ENCODE results near the gene CLDN9.

CLDN9 gene

GRCh38 chr16:2992383-2993081 is 20.2 kb upstream of the CLDN9 start:
- no peak for TF ChIP-seq MAX (IDR thresholded peaks at IDR 0.05; ENCODE audit: low read depth, low read length)
- TF ChIP-seq MYC (IDR thresholded peaks at IDR 0.05; ENCODE audit: low read depth, low read length), result no peak
- H3K4me3 ChIP-seq (ENCODE audit: low read depth, low read length), result no peak overlapping the region
- DNase-seq (ENCODE audit: low read depth), result no peak

GRCh38 chr16:2996298-2996697 is 16.4 kb upstream of the CLDN9 start:
- TF ChIP-seq CTCF (IDR thresholded peaks at IDR 0.05; ENCODE audit: low read depth, low read length) (no peak), MYC (IDR thresholded peaks at IDR 0.05; ENCODE audit: low read depth, low read length) (no peak), POLR2A (IDR thresholded peaks at IDR 0.05; ENCODE audit: extremely low read depth, insufficient read length) (no peak), MAX (IDR thresholded peaks at IDR 0.05; ENCODE audit: low read depth, low read length) (no peak)

DNA sequence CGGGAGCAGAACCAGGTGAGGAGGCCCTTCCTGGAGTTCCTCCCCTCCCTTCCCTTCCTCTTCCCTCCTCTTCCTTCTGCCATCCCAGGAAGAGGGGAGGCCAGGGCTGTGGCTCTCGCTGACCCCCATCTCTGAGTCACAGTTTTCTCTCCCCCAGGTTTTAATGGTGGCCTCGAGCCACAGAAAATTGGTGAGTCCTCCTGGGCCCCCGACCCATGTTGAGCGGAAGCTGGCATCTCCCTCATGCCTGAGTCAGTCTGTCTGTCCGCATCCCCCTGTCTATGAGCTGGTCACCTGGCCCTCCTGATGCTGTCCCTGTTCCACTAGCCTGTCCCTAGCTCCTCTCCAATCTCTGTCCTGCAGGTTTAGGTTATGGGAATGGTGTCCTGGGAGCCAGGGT is 12.8 kb upstream of the CLDN9 start:
- DNase-seq (ENCODE audit: low read depth), result no peak
- no peak overlapping the region for H3K4me3 ChIP-seq (ENCODE audit: low read depth, low read length)
- TF ChIP-seq POLR2A (IDR thresholded peaks at IDR 0.05; ENCODE audit: extremely low read depth, insufficient read length) (no peak), MYC (IDR thresholded peaks at IDR 0.05; ENCODE audit: low read depth, low read length) (no peak), CTCF (IDR thresholded peaks at IDR 0.05; ENCODE audit: low read depth, low read length) (no peak), MAX (IDR thresholded peaks at IDR 0.05; ENCODE audit: low read depth, low read length) (no peak)

More at GRCh38 chr16:2996298-2996697, 16.4 kb upstream of the CLDN9 start:
- DNase-seq (ENCODE audit: low read depth), result no peak
- H3K4me3 ChIP-seq (ENCODE audit: low read depth, low read length), result no peak overlapping the region

DNA sequence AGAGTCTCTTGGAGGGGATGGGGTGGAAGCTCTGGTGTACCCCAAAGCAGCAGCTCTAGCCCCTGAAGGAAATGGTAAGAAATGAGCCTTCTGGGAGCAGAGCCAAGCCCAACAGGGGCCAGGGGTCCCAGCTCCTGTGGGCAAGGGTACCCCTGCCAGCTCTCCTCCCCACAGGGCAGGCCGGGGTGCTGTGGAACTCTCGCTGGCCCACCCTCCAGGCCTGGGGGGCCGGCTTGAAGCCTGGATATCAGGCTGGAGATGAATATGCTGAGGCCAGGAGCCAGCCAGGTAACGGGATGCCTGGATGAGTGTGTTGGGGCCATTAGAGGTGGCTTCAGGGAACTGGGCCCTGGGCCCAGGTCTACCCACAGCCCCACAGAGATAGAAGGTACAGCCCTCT is 12.2 kb upstream of the CLDN9 start:
- no peak overlapping the region for H3K4me3 ChIP-seq (ENCODE audit: low read depth, low read length)
- no peak for DNase-seq (ENCODE audit: low read depth)
- TF ChIP-seq POLR2A (IDR thresholded peaks at IDR 0.05; ENCODE audit: extremely low read depth, insufficient read length) (no peak), CTCF (IDR thresholded peaks at IDR 0.05; ENCODE audit: low read depth, low read length) (no peak), MYC (IDR thresholded peaks at IDR 0.05; ENCODE audit: low read depth, low read length) (no peak), MAX (IDR thresholded peaks at IDR 0.05; ENCODE audit: low read depth, low read length) (no peak)

DNA sequence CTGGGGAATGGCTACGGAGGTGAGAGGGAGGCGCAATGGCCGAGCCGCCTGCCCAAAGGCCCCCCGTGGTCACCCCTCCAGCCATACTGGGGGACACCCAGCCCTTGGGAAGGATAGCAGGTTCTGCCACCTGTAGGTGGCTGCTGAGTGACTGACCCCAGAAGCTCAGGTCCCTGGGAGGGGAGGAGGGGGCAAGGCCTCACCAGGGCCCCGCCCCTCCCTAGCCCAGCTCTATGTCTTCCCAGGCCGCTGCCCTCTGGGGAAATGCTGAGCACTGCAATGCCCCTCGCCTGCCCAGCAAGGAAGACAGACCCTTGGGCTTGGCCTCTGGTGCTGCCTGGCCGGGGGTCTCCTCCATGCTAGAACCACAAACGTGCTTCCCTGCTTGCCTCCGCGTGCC is 11.4 kb upstream of the CLDN9 start:
- TF ChIP-seq POLR2A (IDR thresholded peaks at IDR 0.05; ENCODE audit: extremely low read depth, insufficient read length) (no peak), MAX (IDR thresholded peaks at IDR 0.05; ENCODE audit: low read depth, low read length) (no peak), MYC (IDR thresholded peaks at IDR 0.05; ENCODE audit: low read depth, low read length) (no peak), CTCF (IDR thresholded peaks at IDR 0.05; ENCODE audit: low read depth, low read length) (no peak)
- DNase-seq (ENCODE audit: low read depth), result no peak
- no peak overlapping the region for H3K4me3 ChIP-seq (ENCODE audit: low read depth, low read length)

- DNase-seq (ENCODE audit: low read depth), result peak; percentile 99
- TF ChIP-seq MYC (IDR thresholded peaks at IDR 0.05; ENCODE audit: low read depth, low read length) (no peak), POLR2A (IDR thresholded peaks at IDR 0.05; ENCODE audit: extremely low read depth, insufficient read length) (no peak), CTCF (IDR thresholded peaks at IDR 0.05; ENCODE audit: low read depth, low read length) (peak; percentile 33), MAX (IDR thresholded peaks at IDR 0.05; ENCODE audit: low read depth, low read length) (no peak; the same call in 1 of the 2 replicates)
- H3K4me3 ChIP-seq (ENCODE audit: low read depth, low read length), result no peak overlapping the region
These were observed 9.0 kb upstream of the CLDN9 start for GRCh38 chr16:3003582-3004270.
